ENCODE data around the gene DPY30.
A peak's percentile ranks its signal among the peaks of the same experiment; 100 is the strongest.

DNA sequence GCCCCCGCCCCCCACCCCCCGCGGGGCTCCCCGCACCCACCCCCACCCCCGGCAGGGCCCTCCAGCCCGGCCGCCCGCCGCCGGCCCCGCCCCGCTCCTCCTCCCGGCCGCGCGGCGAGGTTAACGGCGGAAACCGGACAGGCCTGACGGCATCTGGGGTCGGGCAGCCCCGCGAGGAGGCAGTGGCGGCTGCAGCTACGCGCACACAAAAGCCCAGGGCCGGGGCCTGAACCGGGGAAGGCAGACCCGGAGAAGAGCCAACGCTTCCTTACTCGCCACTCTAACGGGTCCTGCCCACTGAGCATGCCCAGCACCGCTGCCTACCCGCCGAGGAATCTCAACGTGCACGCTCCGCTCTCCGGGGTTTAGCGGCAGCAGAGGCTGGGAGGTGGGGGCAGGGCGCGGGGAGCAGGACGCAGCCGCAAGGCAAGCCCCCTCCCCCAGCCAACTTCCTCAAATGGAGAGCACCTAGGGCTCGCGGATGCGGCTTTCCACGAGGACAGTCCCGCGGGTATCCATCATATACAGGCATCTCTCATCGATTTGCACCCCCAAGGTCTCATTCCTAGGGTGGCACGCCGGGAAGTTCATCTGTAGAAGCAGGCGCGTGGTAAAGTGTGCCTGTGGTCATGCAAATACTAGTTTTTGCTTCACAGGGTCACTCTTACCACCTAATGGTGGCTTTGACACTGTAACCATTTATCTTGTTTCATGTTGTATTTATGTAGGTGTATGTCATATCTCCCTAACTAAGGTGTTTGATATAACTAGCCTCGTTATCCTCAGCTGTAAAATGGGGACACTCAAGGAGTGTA, 28.7 kb downstream of the DPY30 start, which contains the start of gene MEMO1:
- TF ChIP-seq, protein P1, sequence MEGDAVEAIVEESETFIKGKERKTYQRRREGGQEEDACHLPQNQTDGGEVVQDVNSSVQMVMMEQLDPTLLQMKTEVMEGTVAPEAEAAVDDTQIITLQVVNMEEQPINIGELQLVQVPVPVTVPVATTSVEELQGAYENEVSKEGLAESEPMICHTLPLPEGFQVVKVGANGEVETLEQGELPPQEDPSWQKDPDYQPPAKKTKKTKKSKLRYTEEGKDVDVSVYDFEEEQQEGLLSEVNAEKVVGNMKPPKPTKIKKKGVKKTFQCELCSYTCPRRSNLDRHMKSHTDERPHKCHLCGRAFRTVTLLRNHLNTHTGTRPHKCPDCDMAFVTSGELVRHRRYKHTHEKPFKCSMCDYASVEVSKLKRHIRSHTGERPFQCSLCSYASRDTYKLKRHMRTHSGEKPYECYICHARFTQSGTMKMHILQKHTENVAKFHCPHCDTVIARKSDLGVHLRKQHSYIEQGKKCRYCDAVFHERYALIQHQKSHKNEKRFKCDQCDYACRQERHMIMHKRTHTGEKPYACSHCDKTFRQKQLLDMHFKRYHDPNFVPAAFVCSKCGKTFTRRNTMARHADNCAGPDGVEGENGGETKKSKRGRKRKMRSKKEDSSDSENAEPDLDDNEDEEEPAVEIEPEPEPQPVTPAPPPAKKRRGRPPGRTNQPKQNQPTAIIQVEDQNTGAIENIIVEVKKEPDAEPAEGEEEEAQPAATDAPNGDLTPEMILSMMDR (IDR thresholded peaks at IDR 0.05; ENCODE audit: low read depth, low read length), result no peak
- peak; percentile 91 for TF ChIP-seq POLR2A (IDR thresholded peaks at IDR 0.05; ENCODE audit: extremely low read depth, insufficient read length)
- TF ChIP-seq MYC (IDR thresholded peaks at IDR 0.05; ENCODE audit: low read depth, low read length), result peak; percentile 95
- TF ChIP-seq, protein P2, sequence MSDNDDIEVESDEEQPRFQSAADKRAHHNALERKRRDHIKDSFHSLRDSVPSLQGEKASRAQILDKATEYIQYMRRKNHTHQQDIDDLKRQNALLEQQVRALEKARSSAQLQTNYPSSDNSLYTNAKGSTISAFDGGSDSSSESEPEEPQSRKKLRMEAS (IDR thresholded peaks at IDR 0.05; ENCODE audit: low read depth, low read length), result peak; percentile 88
